ENCODE data around the gene CFD. TPM values are rescaled to one million over a fixed set of nuclear protein-coding genes. Genes with fewer than 3 reads are reported as not detected.
"Not testable (repeated sequence)": the region's sequence is repeated elsewhere in the genome, so short reads cannot be mapped to it uniquely, and the experiment has no call there.

Gene CFD
- total RNA-seq, 1 donor from 2014 or later, result not detected

GRCh38 chr19:815775-816499 is 43.5 kb upstream of the CFD start:
- H3K4me3 ChIP-seq, result no peak overlapping the region
- H3K9ac ChIP-seq, result no peak overlapping the region
- peaks cover 2% of the 10 kb centered on the region for H3K9me3 Mint-ChIP-seq
- H3K36me3 ChIP-seq, result no peaks in the 10 kb centered on the region
- H3F3A ChIP-seq (ENCODE audit: low read depth), result peaks cover 24% of the 10 kb centered on the region
- DNase-seq (ENCODE audit: low spot score), result no peak
- H3K4me3 Mint-ChIP-seq, result peak overlapping the region; percentile 62
- peaks cover 50% of the 10 kb centered on the region for H4K20me1 ChIP-seq (ENCODE audit: low read depth)
- H3K27ac Mint-ChIP-seq, result no peak overlapping the region
- no peak overlapping the region for H3K27ac ChIP-seq
- no peak overlapping the region for H3K4me2 ChIP-seq
- no peak for TF ChIP-seq EZH2phosphoT487 (IDR thresholded peaks at IDR 0.05)
- TF ChIP-seq EZH2 (IDR thresholded peaks at IDR 0.05), result no peak
- TF ChIP-seq, protein P1, sequence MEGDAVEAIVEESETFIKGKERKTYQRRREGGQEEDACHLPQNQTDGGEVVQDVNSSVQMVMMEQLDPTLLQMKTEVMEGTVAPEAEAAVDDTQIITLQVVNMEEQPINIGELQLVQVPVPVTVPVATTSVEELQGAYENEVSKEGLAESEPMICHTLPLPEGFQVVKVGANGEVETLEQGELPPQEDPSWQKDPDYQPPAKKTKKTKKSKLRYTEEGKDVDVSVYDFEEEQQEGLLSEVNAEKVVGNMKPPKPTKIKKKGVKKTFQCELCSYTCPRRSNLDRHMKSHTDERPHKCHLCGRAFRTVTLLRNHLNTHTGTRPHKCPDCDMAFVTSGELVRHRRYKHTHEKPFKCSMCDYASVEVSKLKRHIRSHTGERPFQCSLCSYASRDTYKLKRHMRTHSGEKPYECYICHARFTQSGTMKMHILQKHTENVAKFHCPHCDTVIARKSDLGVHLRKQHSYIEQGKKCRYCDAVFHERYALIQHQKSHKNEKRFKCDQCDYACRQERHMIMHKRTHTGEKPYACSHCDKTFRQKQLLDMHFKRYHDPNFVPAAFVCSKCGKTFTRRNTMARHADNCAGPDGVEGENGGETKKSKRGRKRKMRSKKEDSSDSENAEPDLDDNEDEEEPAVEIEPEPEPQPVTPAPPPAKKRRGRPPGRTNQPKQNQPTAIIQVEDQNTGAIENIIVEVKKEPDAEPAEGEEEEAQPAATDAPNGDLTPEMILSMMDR (IDR thresholded peaks at IDR 0.05), result no peak
- no peak overlapping the region for H2AFZ ChIP-seq (replicated peaks)
- no peaks in the 10 kb centered on the region for H3K9me3 ChIP-seq (ENCODE audit: low read depth)
- peaks cover 18% of the 10 kb centered on the region for H3K27me3 Mint-ChIP-seq (ENCODE audit: insufficient read depth, low read depth)
- H3K79me2 ChIP-seq (ENCODE audit: low read depth), result peaks cover 42% of the 10 kb centered on the region
- no peaks in the 10 kb centered on the region for H3K4me1 ChIP-seq
- H3K4me1 Mint-ChIP-seq, result peaks cover 10% of the 10 kb centered on the region
- H3K36me3 Mint-ChIP-seq, result peaks cover 25% of the 10 kb centered on the region
- no peaks in the 10 kb centered on the region for H3K27me3 ChIP-seq

GRCh38 chr19:816500-816857 is 43.0 kb upstream of the CFD start:
- H3K4me1 ChIP-seq, result no peaks in the 10 kb centered on the region
- H3K9ac ChIP-seq, result no peak overlapping the region
- no peaks in the 10 kb centered on the region for H3K36me3 ChIP-seq
- H3K27ac ChIP-seq, result no peak overlapping the region
- H3K79me2 ChIP-seq (ENCODE audit: low read depth), result peaks cover 48% of the 10 kb centered on the region
- H2AFZ ChIP-seq (replicated peaks), result no peak overlapping the region
- no peaks in the 10 kb centered on the region for H3K9me3 ChIP-seq (ENCODE audit: low read depth)
- H3K36me3 Mint-ChIP-seq, result peaks cover 22% of the 10 kb centered on the region
- H3K4me2 ChIP-seq, result no peak overlapping the region
- H3K4me3 ChIP-seq, result no peak overlapping the region
- no peak overlapping the region for H3K4me3 Mint-ChIP-seq
- H3K9me3 Mint-ChIP-seq, result peaks cover 2% of the 10 kb centered on the region
- H3K27ac Mint-ChIP-seq, result no peak overlapping the region
- peaks cover 19% of the 10 kb centered on the region for H3F3A ChIP-seq (ENCODE audit: low read depth)
- H3K27me3 ChIP-seq, result no peaks in the 10 kb centered on the region
- peaks cover 18% of the 10 kb centered on the region for H3K27me3 Mint-ChIP-seq (ENCODE audit: insufficient read depth, low read depth)
- no peak for DNase-seq (ENCODE audit: low spot score)
- peaks cover 45% of the 10 kb centered on the region for H4K20me1 ChIP-seq (ENCODE audit: low read depth)
- H3K4me1 Mint-ChIP-seq, result peaks cover 10% of the 10 kb centered on the region
- no peak for TF ChIP-seq EZH2phosphoT487 (IDR thresholded peaks at IDR 0.05)
- no peak for TF ChIP-seq EZH2 (IDR thresholded peaks at IDR 0.05)
- TF ChIP-seq, protein P1 (IDR thresholded peaks at IDR 0.05), result no peak

- H3K27me3 ChIP-seq; H3K27ac Mint-ChIP-seq; H2AFZ ChIP-seq (replicated peaks); DNase-seq (ENCODE audit: low spot score); H3K36me3 ChIP-seq; H3K9me3 ChIP-seq (ENCODE audit: low read depth); H3K27ac ChIP-seq; H3K9ac ChIP-seq; H3K9me3 Mint-ChIP-seq: not testable (repeated sequence)
- Mint-ChIP-seq H3K27me3 (ENCODE audit: insufficient read depth, low read depth) (peaks cover 16% of the 10 kb centered on the region), H3K4me1 (peaks cover 20% of the 10 kb centered on the region), H3K4me3 (peak overlapping the region; percentile 87), H3K36me3 (peaks cover 12% of the 10 kb centered on the region)
- Histone ChIP-seq H3K79me2 (ENCODE audit: low read depth) (peaks cover 51% of the 10 kb centered on the region), H3K4me1 (peaks cover 16% of the 10 kb centered on the region), H3F3A (ENCODE audit: low read depth) (peaks cover 23% of the 10 kb centered on the region), H3K4me2 (peak overlapping the region; percentile 93), H3K4me3 (peak overlapping the region; percentile 99), H4K20me1 (ENCODE audit: low read depth) (peaks cover 33% of the 10 kb centered on the region)
Measured at GRCh38 chr19:820212-820611, 39.3 kb upstream of the CFD start.

GRCh38 chr19:821231-821824 is 38.1 kb upstream of the CFD start:
- H3K4me3 Mint-ChIP-seq, result peak overlapping the region; percentile 87
- Histone ChIP-seq H3K9me3 (ENCODE audit: low read depth) (no peaks in the 10 kb centered on the region), H3K9ac (peak overlapping the region; percentile 59), H4K20me1 (ENCODE audit: low read depth) (peaks cover 30% of the 10 kb centered on the region), H3K4me1 (peaks cover 16% of the 10 kb centered on the region), H3K27me3 (no peaks in the 10 kb centered on the region), H3K79me2 (ENCODE audit: low read depth) (peaks cover 50% of the 10 kb centered on the region), H3F3A (ENCODE audit: low read depth) (peaks cover 23% of the 10 kb centered on the region), H2AFZ (replicated peaks) (peak overlapping the region; percentile 50), H3K27ac (no peak overlapping the region), H3K4me2 (peak overlapping the region; percentile 93), H3K4me3 (peak overlapping the region; percentile 99), H3K36me3 (no peaks in the 10 kb centered on the region)
- TF ChIP-seq, protein P1 (IDR thresholded peaks at IDR 0.05), result no peak
- TF ChIP-seq EZH2 (IDR thresholded peaks at IDR 0.05), result no peak
- no peak for TF ChIP-seq EZH2phosphoT487 (IDR thresholded peaks at IDR 0.05)
- H3K27me3 Mint-ChIP-seq (ENCODE audit: insufficient read depth, low read depth), result peaks cover 12% of the 10 kb centered on the region
- peak; percentile 63 for DNase-seq (ENCODE audit: low spot score)
- no peak overlapping the region for H3K27ac Mint-ChIP-seq
- H3K9me3 Mint-ChIP-seq, result no peaks in the 10 kb centered on the region
- peaks cover 6% of the 10 kb centered on the region for H3K36me3 Mint-ChIP-seq
- peaks cover 16% of the 10 kb centered on the region for H3K4me1 Mint-ChIP-seq
